ENCODE measurements around the gene RALGPS2. TPM values are rescaled to one million over a fixed set of nuclear protein-coding genes. Genes with fewer than 3 reads are reported as not detected.
A peak's percentile ranks its signal among the peaks of the same experiment; 100 is the strongest.
"Not testable (repeated sequence)": the region's sequence is repeated elsewhere in the genome, so short reads cannot be mapped to it uniquely, and the experiment has no call there.

Gene RALGPS2
- total and polyA plus RNA-seq, 8 donors = 3.1 to 72.3 (median 8.3) TPM

- Histone ChIP-seq H3K27ac (no peak overlapping the region), H3K4me1 (peaks cover 0 to 9% (median 5%) of the 10 kb centered on the region in 4 donors), H3K4me3 (no peak overlapping the region), H3K36me3 (no peaks in the 10 kb centered on the region), H3K9me3 (no peaks in the 10 kb centered on the region), H3K27me3 (no peaks in the 10 kb centered on the region)
- WGBS, 5 donors = 27 to 49% (median 34%) methylated on average over 2 of the region's 2 CpGs
- DNase-seq = no peak
- intact Hi-C loops (cut with DNase I; ENCODE audit: low total_unique reads) = loop anchor here (5.0 kb wide), 1 partner anchor 211 kb away; no protein-coding TSS in a partner anchor
- TF ChIP-seq POLR2AphosphoS5 (IDR thresholded peaks at IDR 0.05) = no peak
- TF ChIP-seq POLR2A (IDR thresholded peaks at IDR 0.05) = no peak
- no peak for TF ChIP-seq EP300 (IDR thresholded peaks at IDR 0.05)
- TF ChIP-seq CTCF (IDR thresholded peaks at IDR 0.05) = no peak
Measured at GRCh38 chr1:178752891-178753290, 27.8 kb downstream of the RALGPS2 start.

- H3K27me3 ChIP-seq, H3K27ac ChIP-seq, H3K9me3 ChIP-seq, DNase-seq, H3K36me3 ChIP-seq, H3K4me3 ChIP-seq, H3K4me1 ChIP-seq: not testable (repeated sequence)
- 90 to 98% (median 94%) methylated on average over 3 of the region's 3 CpGs for WGBS, 5 donors
- intact Hi-C loops (cut with DNase I; ENCODE audit: low total_unique reads) = loop anchor here (5.0 kb wide), 1 partner anchor 212 kb away; no protein-coding TSS in a partner anchor
Measured at GRCh38 chr1:178754655-178755256, 29.7 kb downstream of the RALGPS2 start.

GRCh38 chr1:178768423-178768822 is 43.4 kb downstream of the RALGPS2 start:
- H3K9me3 ChIP-seq = peaks cover 15 to 40% (median 33%) of the 10 kb centered on the region in 4 donors
- no peaks in the 10 kb centered on the region for H3K4me1 ChIP-seq
- 39 to 65% (median 56%) methylated on average over 3 to 4 of the region's 4 CpGs for WGBS, 5 donors
- H3K4me3 ChIP-seq = no peak overlapping the region
- peaks cover 0 to 11% (median 4%) of the 10 kb centered on the region in 4 donors for H3K36me3 ChIP-seq
- TF ChIP-seq CTCF (IDR thresholded peaks at IDR 0.05) (peak in 3 of 7 experiments; percentile 37 to 50 (median 41)), EP300 (IDR thresholded peaks at IDR 0.05) (no peak), POLR2AphosphoS5 (IDR thresholded peaks at IDR 0.05) (no peak)
- H3K27ac ChIP-seq = no peak overlapping the region
- intact Hi-C loops (cut with DNase I; ENCODE audit: low total_unique reads) = no loop called here
- no peaks in the 10 kb centered on the region for H3K27me3 ChIP-seq
- no peak for DNase-seq

GRCh38 chr1:178772952-178773351 is 47.9 kb downstream of the RALGPS2 start:
- DNase-seq = no peak
- Histone ChIP-seq H3K36me3 (peaks cover 0 to 11% (median 0%) of the 10 kb centered on the region in 4 donors), H3K27me3 (no peaks in the 10 kb centered on the region), H3K27ac (no peak overlapping the region), H3K4me3 (no peak overlapping the region), H3K9me3 (peaks cover 7 to 19% (median 11%) of the 10 kb centered on the region in 4 donors), H3K4me1 (no peaks in the 10 kb centered on the region)
- intact Hi-C loops (cut with DNase I; ENCODE audit: low total_unique reads) = loop anchor here (5.0 kb wide), 1 partner anchor 229 kb away; no protein-coding TSS in a partner anchor
- WGBS, 5 donors = 84 to 90% (median 86%) methylated on average over 5 of the region's 5 CpGs
- TF ChIP-seq CTCF (IDR thresholded peaks at IDR 0.05) (no peak), POLR2A (IDR thresholded peaks at IDR 0.05) (no peak), POLR2AphosphoS5 (IDR thresholded peaks at IDR 0.05) (no peak), EP300 (IDR thresholded peaks at IDR 0.05) (no peak)

GRCh38 chr1:178774263-178774662 is 49.2 kb downstream of the RALGPS2 start:
- peaks cover 0 to 4% (median 0%) of the 10 kb centered on the region in 4 donors for H3K36me3 ChIP-seq
- TF ChIP-seq POLR2A (IDR thresholded peaks at IDR 0.05) (no peak), CTCF (IDR thresholded peaks at IDR 0.05) (peak in 2 of 7 experiments; percentile 25 to 37)
- intact Hi-C loops (cut with DNase I; ENCODE audit: low total_unique reads) = loop anchor here (5.0 kb wide), 1 partner anchor 228 kb away; no protein-coding TSS in a partner anchor
- no peaks in the 10 kb centered on the region for H3K27me3 ChIP-seq
- DNase-seq = peak in 1 of 2 donors; percentile 54
- no peak overlapping the region for H3K27ac ChIP-seq
- H3K4me1 ChIP-seq = no peaks in the 10 kb centered on the region
- peaks cover 3 to 8% (median 6%) of the 10 kb centered on the region in 4 donors for H3K9me3 ChIP-seq
- H3K4me3 ChIP-seq = no peak overlapping the region
